Measurements from ENCODE around the gene BUB1B.

- no peak for TF ChIP-seq POLR2AphosphoS5 (IDR thresholded peaks at IDR 0.05)
- no peak for TF ChIP-seq EP300 (IDR thresholded peaks at IDR 0.05; ENCODE audit: low read depth)
- no peak for TF ChIP-seq CTCF (IDR thresholded peaks at IDR 0.05)
- TF ChIP-seq POLR2A (IDR thresholded peaks at IDR 0.05), result no peak
Measured at GRCh38 chr15:40219801-40220200, 58.9 kb downstream of the BUB1B start.

Data from transverse colon (tissue), 4 donors.